ENCODE data around the gene TANC1. TPM values are rescaled to one million over a fixed set of nuclear protein-coding genes. Genes with fewer than 3 reads are reported as not detected.
A peak's percentile ranks its signal among the peaks of the same experiment; 100 is the strongest.

The TANC1 gene
- total and polyA plus RNA-seq, 4 donors = 7.8 to 58.3 (median 48.0) TPM

- ATAC-seq (ENCODE audit: low FRiP score) = peak; percentile 23
Observed at GRCh38 chr2:158967114-158967730, 1.2 kb upstream of the TANC1 start.

GRCh38 chr2:158967731-158968395 is 577 bp upstream of the TANC1 start:
- Histone ChIP-seq H3K4me3 (ENCODE audit: low read length in 2 of 2) (peak overlapping the region; percentile 86 to 96), H3K36me3 (ENCODE audit: control insufficient read depth in 1 of 2, insufficient read depth in 2 of 2, low read length in 1 of 2) (no peaks in the 10 kb centered on the region), H3K4me1 (ENCODE audit: control insufficient read depth in 1 of 2, insufficient read depth in 2 of 2, low read length in 2 of 2) (no peaks in the 10 kb centered on the region), H3K27me3 (ENCODE audit: control insufficient read depth in 1 of 2, insufficient read depth in 2 of 2, low read length in 1 of 2) (no peaks in the 10 kb centered on the region), H3K27ac (ENCODE audit: low read depth in 1 of 2, low read length in 2 of 2) (peak overlapping the region; percentile 37 to 60), H3K9me3 (ENCODE audit: control insufficient read depth, low read length) (no peaks in the 10 kb centered on the region)
- DNase-seq = peak; percentile 65 to 83
- intact Hi-C loops (cut with DNase I) = loop anchor here (1.0 to 5.0 kb wide), 3 partner anchors 13 to 149 kb away; no protein-coding TSS in a partner anchor
- peak; percentile 76 for ATAC-seq (ENCODE audit: low FRiP score)
- WGBS, 2 donors = 0 to 1% methylated on average over 31 of the region's 31 CpGs

More at GRCh38 chr2:158967114-158967730, 1.2 kb upstream of the TANC1 start:
- intact Hi-C loops (cut with DNase I) = loop anchor here (1.0 to 5.0 kb wide), 3 partner anchors 12 to 150 kb away; no protein-coding TSS in a partner anchor
- Histone ChIP-seq H3K27me3 (ENCODE audit: control insufficient read depth in 1 of 2, insufficient read depth in 2 of 2, low read length in 1 of 2) (no peaks in the 10 kb centered on the region), H3K36me3 (ENCODE audit: control insufficient read depth in 1 of 2, insufficient read depth in 2 of 2, low read length in 1 of 2) (no peaks in the 10 kb centered on the region), H3K4me3 (ENCODE audit: low read length in 2 of 2) (no peak overlapping the region), H3K4me1 (ENCODE audit: control insufficient read depth in 1 of 2, insufficient read depth in 2 of 2, low read length in 2 of 2) (no peaks in the 10 kb centered on the region), H3K27ac (ENCODE audit: low read depth in 1 of 2, low read length in 2 of 2) (peak overlapping the region in 1 of 2 donors; percentile 9), H3K9me3 (ENCODE audit: control insufficient read depth, low read length) (no peaks in the 10 kb centered on the region)
- WGBS, 2 donors = 45 to 48% methylated on average over 12 of the region's 12 CpGs
- DNase-seq = no peak

GRCh38 chr2:158969162-158969714 is 798 bp downstream of the TANC1 start:
- ATAC-seq (ENCODE audit: low FRiP score) (peak; percentile 27), DNase-seq (peak in 1 of 2 donors; percentile 53)
- no peaks in the 10 kb centered on the region for H3K36me3 ChIP-seq (ENCODE audit: control insufficient read depth in 1 of 2, insufficient read depth in 2 of 2, low read length in 1 of 2)
- H3K9me3 ChIP-seq (ENCODE audit: control insufficient read depth, low read length) = no peaks in the 10 kb centered on the region
- peak overlapping the region in 1 of 2 donors; percentile 41 for H3K27ac ChIP-seq (ENCODE audit: low read depth in 1 of 2, low read length in 2 of 2)
- 0 to 1% methylated on average over 35 to 36 of the region's 36 CpGs for WGBS, 2 donors
- peaks cover 0 to 3% of the 10 kb centered on the region in 2 donors for H3K4me1 ChIP-seq (ENCODE audit: control insufficient read depth in 1 of 2, insufficient read depth in 2 of 2, low read length in 2 of 2)
- intact Hi-C loops (cut with DNase I) = loop anchor here (5.0 kb wide), 2 partner anchors 63 to 148 kb away; no protein-coding TSS in a partner anchor
- peak overlapping the region; percentile 86 to 96 for H3K4me3 ChIP-seq (ENCODE audit: low read length in 2 of 2)
- H3K27me3 ChIP-seq (ENCODE audit: control insufficient read depth in 1 of 2, insufficient read depth in 2 of 2, low read length in 1 of 2) = no peaks in the 10 kb centered on the region

GRCh38 chr2:158969715-158970240 is 1.3 kb downstream of the TANC1 start:
- Histone ChIP-seq H3K36me3 (ENCODE audit: control insufficient read depth in 1 of 2, insufficient read depth in 2 of 2, low read length in 1 of 2) (no peaks in the 10 kb centered on the region), H3K27ac (ENCODE audit: low read depth in 1 of 2, low read length in 2 of 2) (peak overlapping the region in 1 of 2 donors; percentile 52), H3K9me3 (ENCODE audit: control insufficient read depth, low read length) (no peaks in the 10 kb centered on the region), H3K4me3 (ENCODE audit: low read length in 2 of 2) (peak overlapping the region; percentile 86 to 96), H3K4me1 (ENCODE audit: control insufficient read depth in 1 of 2, insufficient read depth in 2 of 2, low read length in 2 of 2) (peaks cover 0 to 3% of the 10 kb centered on the region in 2 donors), H3K27me3 (ENCODE audit: control insufficient read depth in 1 of 2, insufficient read depth in 2 of 2, low read length in 1 of 2) (no peaks in the 10 kb centered on the region)
- 0% methylated on average over 25 of the region's 25 CpGs for WGBS, 2 donors
- intact Hi-C loops (cut with DNase I) = loop anchor here (5.0 to 10.0 kb wide), 3 partner anchors 63 to 148 kb away; no protein-coding TSS in a partner anchor
- peak; percentile 53 to 82 for DNase-seq
- peak; percentile 39 for ATAC-seq (ENCODE audit: low FRiP score)

- intact Hi-C loops (cut with DNase I) = loop anchor here in 1 of 2 donors (10.0 kb wide), 1 partner anchor 125 kb away; no protein-coding TSS in a partner anchor
- H3K27ac ChIP-seq (ENCODE audit: low read depth in 1 of 2, low read length in 2 of 2) = peak overlapping the region; percentile 24 to 52
- DNase-seq (no peak), ATAC-seq (ENCODE audit: low FRiP score) (no peak)
- H3K27me3 ChIP-seq (ENCODE audit: control insufficient read depth in 1 of 2, insufficient read depth in 2 of 2, low read length in 1 of 2) = no peaks in the 10 kb centered on the region
- H3K36me3 ChIP-seq (ENCODE audit: control insufficient read depth in 1 of 2, insufficient read depth in 2 of 2, low read length in 1 of 2) = no peaks in the 10 kb centered on the region
- 11 to 14% methylated on average over 3 of the region's 3 CpGs for WGBS, 2 donors
- H3K4me3 ChIP-seq (ENCODE audit: low read length in 2 of 2) = peak overlapping the region; percentile 86 to 96
- H3K9me3 ChIP-seq (ENCODE audit: control insufficient read depth, low read length) = no peaks in the 10 kb centered on the region
- peaks cover 0 to 3% of the 10 kb centered on the region in 2 donors for H3K4me1 ChIP-seq (ENCODE audit: control insufficient read depth in 1 of 2, insufficient read depth in 2 of 2, low read length in 2 of 2)
Observed at GRCh38 chr2:158970241-158970751, 1.9 kb downstream of the TANC1 start.

- H3K4me1 ChIP-seq (ENCODE audit: control insufficient read depth in 1 of 2, insufficient read depth in 2 of 2, low read length in 2 of 2) = peaks cover 0 to 5% of the 10 kb centered on the region in 2 donors
- 60 to 63% methylated on average over 8 of the region's 8 CpGs for WGBS, 2 donors
- H3K27ac ChIP-seq (ENCODE audit: low read depth in 1 of 2, low read length in 2 of 2) = no peak overlapping the region
- no peak overlapping the region for H3K4me3 ChIP-seq (ENCODE audit: low read length in 2 of 2)
- DNase-seq (no peak), ATAC-seq (ENCODE audit: low FRiP score) (no peak)
- no peaks in the 10 kb centered on the region for H3K36me3 ChIP-seq (ENCODE audit: control insufficient read depth in 1 of 2, insufficient read depth in 2 of 2, low read length in 1 of 2)
- H3K9me3 ChIP-seq (ENCODE audit: control insufficient read depth, low read length) = no peaks in the 10 kb centered on the region
- intact Hi-C loops (cut with DNase I) = loop anchor here in 1 of 2 donors (10.0 kb wide), 1 partner anchor 121 kb away; no protein-coding TSS in a partner anchor
- no peaks in the 10 kb centered on the region for H3K27me3 ChIP-seq (ENCODE audit: control insufficient read depth in 1 of 2, insufficient read depth in 2 of 2, low read length in 1 of 2)
Observed at GRCh38 chr2:158973116-158973956, 4.9 kb downstream of the TANC1 start.

- no peaks in the 10 kb centered on the region for H3K27me3 ChIP-seq (ENCODE audit: control insufficient read depth in 1 of 2, insufficient read depth in 2 of 2, low read length in 1 of 2)
- H3K27ac ChIP-seq (ENCODE audit: low read depth in 1 of 2, low read length in 2 of 2) = no peak overlapping the region
- no peaks in the 10 kb centered on the region for H3K9me3 ChIP-seq (ENCODE audit: control insufficient read depth, low read length)
- 85 to 86% methylated on average over 9 of the region's 9 CpGs for WGBS, 2 donors
- intact Hi-C loops (cut with DNase I) = loop anchor here in 1 of 2 donors (10.0 kb wide), 1 partner anchor 119 kb away; no protein-coding TSS in a partner anchor
- H3K4me1 ChIP-seq (ENCODE audit: control insufficient read depth in 1 of 2, insufficient read depth in 2 of 2, low read length in 2 of 2) = peaks cover 2 to 5% of the 10 kb centered on the region in 2 donors
- no peaks in the 10 kb centered on the region for H3K36me3 ChIP-seq (ENCODE audit: control insufficient read depth in 1 of 2, insufficient read depth in 2 of 2, low read length in 1 of 2)
- no peak for DNase-seq
- no peak for ATAC-seq (ENCODE audit: low FRiP score)
- no peak overlapping the region for H3K4me3 ChIP-seq (ENCODE audit: low read length in 2 of 2)
Observed at GRCh38 chr2:158975271-158975921, 7.0 kb downstream of the TANC1 start.
